A673 (cell line): ENCODE measurements around the gene OR2M3. TPM values are rescaled to one million over a fixed set of nuclear protein-coding genes. Genes with fewer than 3 reads are reported as not detected.

ENCODE experiments used
- BruUV-seq: library from RNA; stranded (reverse); fragments of 400-500 nt; replicated peaks from 2 replicates; lab custom pipeline; 2021; lab: Mats Ljungman, UMichigan
- CTCF ChIA-PET: fragments of 300-600 bp; sonication (Branson Sonifier 250); formaldehyde crosslinking; loops from one replicate; lab custom pipeline; 2022; ENCODE audit warnings: antibody characterized with exemption; lab: Charles Lee
- POLR2A ChIA-PET: fragments of 300-600 bp; sonication (Branson Sonifier 250); formaldehyde crosslinking; loops from one replicate; lab custom pipeline; 2022; ENCODE audit warnings: antibody characterized with exemption; ENCODE audit not compliant: low non-redundant PET; lab: Charles Lee
- DNase-seq: peaks from one replicate; pipeline ENCODE4 v3.0.0-alpha.2; 2015; ENCODE audit warnings: low spot score
- H3K27ac ChIP-seq: fragments of 200-600 bp; sonication (generic); 2 replicates; pipeline ENCODE4 v1.5.1; 2016; ENCODE audit warnings: mixed run types, low read depth, mild to moderate bottlenecking, mixed read lengths, antibody characterized with exemption, low read length; ENCODE audit not compliant: poor library complexity, severe bottlenecking
- H3K27me3 ChIP-seq: fragments of 200-600 bp; sonication (generic); replicated peaks from 2 replicates; pipeline ENCODE4 v1.6.1; 2017; ENCODE audit warnings: mixed run types, low read depth, mild to moderate bottlenecking, mixed read lengths, antibody characterized with exemption, low read length; ENCODE audit not compliant: insufficient read depth, poor library complexity
- H3K36me3 ChIP-seq: fragments of 200-600 bp; sonication (generic); 2 replicates; pipeline ENCODE4 v1.6.1; 2016; ENCODE audit warnings: mixed run types, mild to moderate bottlenecking, mixed read lengths, antibody characterized with exemption, low read length; ENCODE audit not compliant: insufficient read depth, poor library complexity, severe bottlenecking
- H3K4me1 ChIP-seq: fragments of 200-600 bp; sonication (generic); 2 replicates; pipeline ENCODE4 v1.6.1; 2017; ENCODE audit warnings: mixed run types, mild to moderate bottlenecking, mixed read lengths, antibody characterized with exemption, low read length; ENCODE audit not compliant: insufficient read depth, poor library complexity, severe bottlenecking
- H3K4me3 ChIP-seq: fragments of 200-600 bp; sonication (generic); 2 replicates; pipeline ENCODE4 v1.5.1; 2016; ENCODE audit warnings: low read depth, mixed run types, mild to moderate bottlenecking, mixed read lengths, low read length; ENCODE audit not compliant: poor library complexity, severe bottlenecking
- H3K9me3 ChIP-seq: fragments of 200-600 bp; sonication (generic); 2 replicates; pipeline ENCODE4 v1.6.1; 2016; ENCODE audit warnings: mixed run types, low read depth, mild to moderate bottlenecking, mixed read lengths, antibody characterized with exemption, low read length; ENCODE audit not compliant: poor library complexity, severe bottlenecking
- EZH2 ChIP-seq: fragments of 200-600 bp; sonication (generic); IDR thresholded peaks from 2 replicates; pipeline ENCODE4 v1.6.1; 2017; ENCODE audit warnings: borderline replicate concordance, low read depth, mild to moderate bottlenecking, mixed read lengths, antibody characterized with exemption, low read length; ENCODE audit not compliant: poor library complexity, severe bottlenecking
- intact Hi-C: fragments of 100-400 bp; cut with micrococcal nuclease; formaldehyde crosslinking; loops from one replicate; pipeline ENCODE4 v1.10.0; 2022; ENCODE audit not compliant: unreplicated experiment
- total RNA-seq: library from RNA; stranded (reverse); gene quantifications from 2 replicates; pipeline ENCODE4 v1.2.3, GENCODE V29; 2021
- TF ChIP-seq, protein P1 (sequence below): fragments of 300-800, 200-600 bp; sonication (generic); conservative IDR thresholded peaks from 2 replicates; pipeline ENCODE4 v1.5.1; 2017; ENCODE audit warnings: low read depth, mild to moderate bottlenecking, antibody characterized with exemption, low read length, moderate library complexity, mixed read lengths

Gene OR2M3
- total RNA-seq, 1 experiment from 2014 or later: 0.19 TPM

DNA sequence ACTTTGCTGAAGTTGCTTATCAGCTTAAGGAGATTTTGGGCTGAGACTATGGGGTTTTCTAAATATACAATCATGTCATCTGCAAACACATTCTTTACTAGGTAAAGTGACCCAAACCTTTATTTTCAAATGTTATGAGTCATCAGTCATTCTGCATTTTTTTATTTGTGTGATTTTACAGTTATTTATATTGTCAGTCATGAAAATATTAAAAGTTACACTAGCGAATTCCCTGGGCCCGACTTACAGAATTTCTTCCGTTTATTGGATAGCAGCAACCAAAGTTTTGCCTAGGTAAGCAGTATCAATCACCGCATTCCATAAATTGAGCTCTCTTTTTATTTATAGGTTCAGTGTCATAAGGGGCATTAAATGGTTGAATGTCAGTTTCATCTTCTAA lies 38.3 kb upstream of the OR2M3 start:
- Histone ChIP-seq H3K9me3 (peaks cover 16% of the 10 kb centered on the region), H3K27me3 (no peaks in the 10 kb centered on the region), H3K27ac (no peak overlapping the region), H3K4me1 (no peaks in the 10 kb centered on the region), H3K36me3 (no peaks in the 10 kb centered on the region), H3K4me3 (no peak overlapping the region)
- intact Hi-C loops: no loop called here
- ChIA-PET POLR2A (no interaction called here), CTCF (no interaction called here)
- no peak for TF ChIP-seq EZH2
- TF ChIP-seq, protein P1, sequence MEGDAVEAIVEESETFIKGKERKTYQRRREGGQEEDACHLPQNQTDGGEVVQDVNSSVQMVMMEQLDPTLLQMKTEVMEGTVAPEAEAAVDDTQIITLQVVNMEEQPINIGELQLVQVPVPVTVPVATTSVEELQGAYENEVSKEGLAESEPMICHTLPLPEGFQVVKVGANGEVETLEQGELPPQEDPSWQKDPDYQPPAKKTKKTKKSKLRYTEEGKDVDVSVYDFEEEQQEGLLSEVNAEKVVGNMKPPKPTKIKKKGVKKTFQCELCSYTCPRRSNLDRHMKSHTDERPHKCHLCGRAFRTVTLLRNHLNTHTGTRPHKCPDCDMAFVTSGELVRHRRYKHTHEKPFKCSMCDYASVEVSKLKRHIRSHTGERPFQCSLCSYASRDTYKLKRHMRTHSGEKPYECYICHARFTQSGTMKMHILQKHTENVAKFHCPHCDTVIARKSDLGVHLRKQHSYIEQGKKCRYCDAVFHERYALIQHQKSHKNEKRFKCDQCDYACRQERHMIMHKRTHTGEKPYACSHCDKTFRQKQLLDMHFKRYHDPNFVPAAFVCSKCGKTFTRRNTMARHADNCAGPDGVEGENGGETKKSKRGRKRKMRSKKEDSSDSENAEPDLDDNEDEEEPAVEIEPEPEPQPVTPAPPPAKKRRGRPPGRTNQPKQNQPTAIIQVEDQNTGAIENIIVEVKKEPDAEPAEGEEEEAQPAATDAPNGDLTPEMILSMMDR: no peak
- BruUV-seq: no TSS peak
- DNase-seq: no peak

DNA sequence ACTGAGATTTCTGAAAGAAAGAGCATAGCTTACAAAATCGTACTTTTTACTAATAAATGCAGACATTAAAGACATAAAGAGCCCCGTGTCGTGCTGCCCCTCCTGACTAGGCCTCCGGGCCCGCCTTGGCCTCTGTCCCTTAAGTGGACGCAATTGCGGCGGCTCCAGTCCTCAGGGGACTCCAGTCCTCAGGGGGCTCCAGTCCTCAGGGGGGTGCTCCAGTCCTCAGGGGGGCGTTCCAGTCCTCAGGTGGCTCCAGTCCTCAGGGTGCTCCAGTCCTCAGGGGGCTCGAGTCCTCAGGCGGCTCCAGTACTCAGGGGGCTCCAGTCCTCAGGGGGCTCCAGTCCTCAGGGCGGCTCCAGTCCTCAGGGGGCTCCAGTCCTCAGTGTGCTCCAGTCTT lies 33.0 kb upstream of the OR2M3 start:
- no peaks in the 10 kb centered on the region for H3K27me3 ChIP-seq
- no TSS peak for BruUV-seq
- POLR2A ChIA-PET: no interaction called here
- DNase-seq: no peak
- H3K4me3 ChIP-seq: no peak overlapping the region
- TF ChIP-seq, protein P1: no peak
- TF ChIP-seq EZH2: no peak
- CTCF ChIA-PET: no interaction called here
- no peaks in the 10 kb centered on the region for H3K4me1 ChIP-seq
- intact Hi-C loops: no loop called here
- H3K9me3 ChIP-seq: peaks cover 13% of the 10 kb centered on the region
- no peak overlapping the region for H3K27ac ChIP-seq
- H3K36me3 ChIP-seq: no peaks in the 10 kb centered on the region

DNA sequence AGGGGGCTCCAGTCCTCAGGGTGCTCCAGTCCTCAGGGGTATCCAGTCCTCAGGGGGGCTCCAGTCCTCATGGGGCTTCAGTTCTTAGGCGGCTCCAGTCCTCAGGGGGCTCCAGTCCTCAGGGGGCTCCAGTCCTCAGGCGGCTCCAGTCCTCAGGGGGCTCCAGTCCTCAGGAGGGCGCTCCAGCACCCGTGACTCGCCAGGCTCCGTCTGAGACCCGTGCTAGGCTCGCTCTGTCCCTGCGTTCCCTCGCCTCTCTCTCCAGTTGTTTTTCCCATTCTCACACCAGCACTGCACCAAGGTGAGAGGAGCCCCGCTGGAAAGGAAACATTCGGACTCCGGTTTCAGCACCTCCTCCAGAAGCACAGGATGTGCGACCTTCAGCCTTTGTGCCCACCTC lies 31.9 kb upstream of the OR2M3 start:
- no peaks in the 10 kb centered on the region for H3K4me1 ChIP-seq
- TF ChIP-seq, protein P1: no peak
- no peak for TF ChIP-seq EZH2
- BruUV-seq: no TSS peak
- no peaks in the 10 kb centered on the region for H3K36me3 ChIP-seq
- intact Hi-C loops: no loop called here
- H3K27me3 ChIP-seq: no peaks in the 10 kb centered on the region
- peaks cover 8% of the 10 kb centered on the region for H3K9me3 ChIP-seq
- no peak overlapping the region for H3K4me3 ChIP-seq
- no peak overlapping the region for H3K27ac ChIP-seq
- CTCF ChIA-PET: no interaction called here
- POLR2A ChIA-PET: no interaction called here
- DNase-seq: no peak
